Amygdala (tissue), 56 donors: ENCODE measurements around the gene MPZL3.

ENCODE experiments used
- DNase-seq, 56 donors: peaks; one replicate each; lab custom pipeline; 2025; lab: John Stamatoyannopoulos, UW

Gene MPZL3

GRCh38 chr11:118214210-118214914, 37.8 kb downstream of the MPZL3 start:
- DNase-seq, result peak in 3 of 56 donors; percentile 8 to 40 (median 21)

- DNase-seq, result no peak
These were observed 38.4 kb downstream of the MPZL3 start for GRCh38 chr11:118213781-118214180.

- DNase-seq, result no peak
These were observed 39.0 kb downstream of the MPZL3 start for GRCh38 chr11:118213201-118213600.

- no peak for DNase-seq
These were observed 39.4 kb downstream of the MPZL3 start for GRCh38 chr11:118212781-118213191.

- no peak for DNase-seq
These were observed 39.9 kb downstream of the MPZL3 start for GRCh38 chr11:118212131-118212725.

GRCh38 chr11:118211006-118211405, 41.2 kb downstream of the MPZL3 start:
- DNase-seq, result peak in 13 of 56 donors; percentile 3 to 42 (median 16)

- no peak for DNase-seq
These were observed 41.8 kb downstream of the MPZL3 start for GRCh38 chr11:118210323-118210722.

GRCh38 chr11:118209033-118209432, 43.1 kb downstream of the MPZL3 start:
- DNase-seq, result no peak

- DNase-seq, result no peak
These were observed 45.1 kb downstream of the MPZL3 start for GRCh38 chr11:118207079-118207478.

GRCh38 chr11:118206391-118207031, 45.7 kb downstream of the MPZL3 start:
- DNase-seq, result no peak

GRCh38 chr11:118205606-118206378, 46.4 kb downstream of the MPZL3 start:
- no peak for DNase-seq

GRCh38 chr11:118202599-118203422, 49.4 kb downstream of the MPZL3 start:
- DNase-seq, result no peak

- no peak for DNase-seq
These were observed 50.2 kb downstream of the MPZL3 start for GRCh38 chr11:118201966-118202365.

GRCh38 chr11:118200901-118201680, 51.1 kb downstream of the MPZL3 start:
- DNase-seq, result no peak

- DNase-seq, result no peak
These were observed 51.7 kb downstream of the MPZL3 start for GRCh38 chr11:118200497-118200896.

GRCh38 chr11:118199135-118199534, 53.0 kb downstream of the MPZL3 start:
- no peak for DNase-seq

GRCh38 chr11:118198370-118198769, 53.8 kb downstream of the MPZL3 start:
- peak in 47 of 56 donors; percentile 13 to 85 (median 45) for DNase-seq

GRCh38 chr11:118194835-118195627, 57.1 kb downstream of the MPZL3 start:
- peak in 47 of 56 donors; percentile 10 to 86 (median 59) for DNase-seq
